ENCODE data around the gene MAP3K21.

Gene MAP3K21

DNA sequence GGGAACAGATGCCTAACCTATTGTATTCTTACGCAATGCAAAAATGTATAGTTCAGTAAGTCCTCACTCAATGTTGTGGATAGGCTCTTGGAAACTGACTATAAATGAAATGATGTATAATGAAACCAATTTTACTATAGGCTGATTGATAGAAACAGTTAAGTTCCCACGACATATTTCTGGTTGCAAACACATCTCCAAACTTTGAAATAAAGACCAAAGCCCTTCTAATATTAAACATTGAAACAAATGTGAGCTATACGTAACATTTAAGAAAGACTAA, 29.1 kb downstream of the MAP3K21 start:
- ATAC-seq (ENCODE audit: low read depth) = no peak
- no peak for DNase-seq (ENCODE audit: low spot score)
- Histone ChIP-seq H3K4me3 (ENCODE audit: severe bottlenecking) (no peak overlapping the region), H3K27me3 (ENCODE audit: insufficient read depth, poor library complexity, severe bottlenecking) (no peaks in the 10 kb centered on the region), H3K36me3 (ENCODE audit: low read depth) (peaks cover 9% of the 10 kb centered on the region; the same call in 1 of the 2 replicates), H3K4me1 (ENCODE audit: insufficient read depth, poor library complexity, severe bottlenecking) (no peaks in the 10 kb centered on the region), H3K9me3 (ENCODE audit: severe bottlenecking) (no peaks in the 10 kb centered on the region), H3K27ac (ENCODE audit: poor library complexity, severe bottlenecking) (no peak overlapping the region)
- TF ChIP-seq, protein P1, sequence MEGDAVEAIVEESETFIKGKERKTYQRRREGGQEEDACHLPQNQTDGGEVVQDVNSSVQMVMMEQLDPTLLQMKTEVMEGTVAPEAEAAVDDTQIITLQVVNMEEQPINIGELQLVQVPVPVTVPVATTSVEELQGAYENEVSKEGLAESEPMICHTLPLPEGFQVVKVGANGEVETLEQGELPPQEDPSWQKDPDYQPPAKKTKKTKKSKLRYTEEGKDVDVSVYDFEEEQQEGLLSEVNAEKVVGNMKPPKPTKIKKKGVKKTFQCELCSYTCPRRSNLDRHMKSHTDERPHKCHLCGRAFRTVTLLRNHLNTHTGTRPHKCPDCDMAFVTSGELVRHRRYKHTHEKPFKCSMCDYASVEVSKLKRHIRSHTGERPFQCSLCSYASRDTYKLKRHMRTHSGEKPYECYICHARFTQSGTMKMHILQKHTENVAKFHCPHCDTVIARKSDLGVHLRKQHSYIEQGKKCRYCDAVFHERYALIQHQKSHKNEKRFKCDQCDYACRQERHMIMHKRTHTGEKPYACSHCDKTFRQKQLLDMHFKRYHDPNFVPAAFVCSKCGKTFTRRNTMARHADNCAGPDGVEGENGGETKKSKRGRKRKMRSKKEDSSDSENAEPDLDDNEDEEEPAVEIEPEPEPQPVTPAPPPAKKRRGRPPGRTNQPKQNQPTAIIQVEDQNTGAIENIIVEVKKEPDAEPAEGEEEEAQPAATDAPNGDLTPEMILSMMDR (IDR thresholded peaks at IDR 0.05; ENCODE audit: poor library complexity, severe bottlenecking) = no peak

DNA sequence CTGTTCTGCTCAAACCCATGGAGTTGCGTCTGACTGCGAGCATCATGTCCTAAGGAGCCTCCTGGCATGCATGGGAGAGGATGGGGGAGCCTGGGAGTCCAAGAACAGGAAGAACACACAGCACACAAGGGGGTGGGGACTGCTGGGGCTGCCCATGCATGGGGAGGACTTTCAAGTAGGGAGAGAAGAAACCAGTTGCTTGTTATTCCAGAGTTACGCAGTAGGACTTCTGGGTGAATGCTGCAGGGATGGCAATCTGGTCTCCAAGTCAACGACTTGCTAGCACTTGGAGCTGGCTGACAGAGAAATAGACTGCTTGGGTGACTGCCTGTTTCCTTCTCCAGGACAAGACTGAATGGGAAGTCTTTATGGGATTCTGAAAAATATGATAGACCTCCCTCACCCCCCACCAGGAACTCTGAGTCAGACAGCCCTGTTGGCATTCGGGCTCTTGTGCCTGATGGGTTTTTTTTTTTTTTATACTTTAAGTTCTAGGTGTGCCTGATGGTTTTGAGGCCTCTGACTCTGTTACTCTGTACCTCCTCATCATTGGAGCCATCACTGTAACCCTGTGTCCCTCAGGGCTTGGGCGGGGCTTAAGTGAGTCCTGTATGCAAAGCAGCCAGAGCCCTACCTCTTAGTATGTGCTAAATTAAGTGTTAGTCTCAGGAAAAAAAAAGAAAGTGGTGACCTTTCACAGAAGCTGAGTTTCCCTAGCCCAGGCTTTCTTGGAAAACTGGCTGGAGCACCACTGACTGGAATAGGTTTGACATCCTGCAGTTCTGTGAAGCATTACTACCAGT, 30.3 kb downstream of the MAP3K21 start:
- H3K4me3 ChIP-seq (ENCODE audit: severe bottlenecking) = no peak overlapping the region
- H3K27ac ChIP-seq (ENCODE audit: poor library complexity, severe bottlenecking) = no peak overlapping the region
- DNase-seq (ENCODE audit: low spot score) (no peak), ATAC-seq (ENCODE audit: low read depth) (no peak)
- H3K9me3 ChIP-seq (ENCODE audit: severe bottlenecking) = no peaks in the 10 kb centered on the region
- H3K27me3 ChIP-seq (ENCODE audit: insufficient read depth, poor library complexity, severe bottlenecking) = no peaks in the 10 kb centered on the region
- TF ChIP-seq, protein P1 (IDR thresholded peaks at IDR 0.05; ENCODE audit: poor library complexity, severe bottlenecking) = no peak
- no peaks in the 10 kb centered on the region for H3K4me1 ChIP-seq (ENCODE audit: insufficient read depth, poor library complexity, severe bottlenecking)
- peaks cover 9% of the 10 kb centered on the region; the same call in 1 of the 2 replicates for H3K36me3 ChIP-seq (ENCODE audit: low read depth)

DNA sequence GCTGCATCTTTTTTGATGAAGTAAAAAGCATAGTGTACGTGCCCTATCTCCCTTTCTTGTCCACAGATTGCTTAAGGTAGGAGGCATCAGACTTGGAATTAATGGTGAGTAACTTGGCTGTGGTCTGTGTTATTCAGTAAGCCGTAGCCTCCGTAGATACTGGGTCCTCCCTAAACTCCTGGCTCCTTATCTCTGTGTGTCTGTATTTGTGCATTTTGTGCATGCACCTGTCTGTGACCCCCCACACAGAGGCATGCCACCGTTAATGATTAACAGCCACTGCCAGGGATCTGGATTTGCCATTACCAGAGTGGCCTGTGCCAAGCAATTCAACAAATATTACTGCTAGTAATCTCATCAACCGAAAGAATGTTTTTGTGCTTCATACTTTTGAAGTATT, 31.9 kb downstream of the MAP3K21 start:
- TF ChIP-seq, protein P1 (IDR thresholded peaks at IDR 0.05; ENCODE audit: poor library complexity, severe bottlenecking) = no peak
- H3K27ac ChIP-seq (ENCODE audit: poor library complexity, severe bottlenecking) = no peak overlapping the region
- DNase-seq (ENCODE audit: low spot score) = no peak
- no peak for ATAC-seq (ENCODE audit: low read depth)
- H3K9me3 ChIP-seq (ENCODE audit: severe bottlenecking) = no peaks in the 10 kb centered on the region
- H3K4me1 ChIP-seq (ENCODE audit: insufficient read depth, poor library complexity, severe bottlenecking) = no peaks in the 10 kb centered on the region
- peaks cover 9% of the 10 kb centered on the region; the same call in 1 of the 2 replicates for H3K36me3 ChIP-seq (ENCODE audit: low read depth)
- no peaks in the 10 kb centered on the region for H3K27me3 ChIP-seq (ENCODE audit: insufficient read depth, poor library complexity, severe bottlenecking)
- H3K4me3 ChIP-seq (ENCODE audit: severe bottlenecking) = no peak overlapping the region

DNA sequence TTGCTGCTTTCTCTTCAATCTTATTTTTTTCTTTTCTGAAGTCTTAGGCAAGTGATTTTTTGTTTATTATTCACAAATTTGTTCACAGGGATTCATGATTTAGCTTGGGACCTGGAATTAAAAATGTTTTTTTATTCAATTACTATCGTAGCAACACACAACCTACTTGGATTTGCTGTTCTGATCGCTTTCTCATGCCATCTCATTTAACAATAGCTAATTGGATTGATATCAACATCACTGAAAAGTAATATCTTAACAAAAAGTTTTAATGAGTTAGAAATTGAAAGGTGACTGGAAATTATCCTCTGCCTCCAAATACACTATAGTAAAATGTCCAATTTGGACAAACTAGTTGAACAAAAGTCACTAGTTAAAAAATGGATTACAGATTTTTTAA, 32.4 kb downstream of the MAP3K21 start:
- DNase-seq (ENCODE audit: low spot score) (no peak), ATAC-seq (ENCODE audit: low read depth) (no peak)
- Histone ChIP-seq H3K27ac (ENCODE audit: poor library complexity, severe bottlenecking) (no peak overlapping the region), H3K4me1 (ENCODE audit: insufficient read depth, poor library complexity, severe bottlenecking) (no peaks in the 10 kb centered on the region), H3K27me3 (ENCODE audit: insufficient read depth, poor library complexity, severe bottlenecking) (no peaks in the 10 kb centered on the region), H3K4me3 (ENCODE audit: severe bottlenecking) (no peak overlapping the region), H3K9me3 (ENCODE audit: severe bottlenecking) (no peaks in the 10 kb centered on the region), H3K36me3 (ENCODE audit: low read depth) (peaks cover 7% of the 10 kb centered on the region; the same call in 1 of the 2 replicates)
- TF ChIP-seq, protein P1 (IDR thresholded peaks at IDR 0.05; ENCODE audit: poor library complexity, severe bottlenecking) = no peak

DNA sequence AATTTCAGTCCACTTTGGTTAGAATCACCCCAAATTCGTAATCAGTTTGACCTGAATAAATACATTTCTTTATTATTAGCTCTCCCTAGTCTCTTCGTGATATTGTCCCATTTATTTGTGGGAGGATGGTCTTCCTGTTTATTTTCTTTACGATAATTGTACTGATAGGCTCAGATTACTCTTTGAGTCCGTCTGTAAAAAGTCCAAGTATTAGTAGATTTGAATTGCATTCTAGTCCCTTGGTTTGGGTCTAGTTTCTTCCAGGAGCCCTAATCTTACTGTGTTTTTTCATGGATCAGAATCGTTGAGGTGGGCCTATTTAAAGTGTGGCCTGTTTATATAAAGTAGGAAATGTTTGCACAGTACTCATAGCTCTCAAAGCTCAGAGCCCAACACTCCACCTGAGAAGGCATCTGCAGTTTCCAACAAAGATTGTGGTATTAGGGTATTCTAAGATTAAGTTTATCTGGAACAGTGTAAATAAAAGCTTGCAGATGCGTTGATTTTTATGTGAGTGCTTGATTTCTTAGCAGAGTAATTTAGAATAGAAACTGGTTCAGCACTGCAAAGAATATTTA, 33.1 kb downstream of the MAP3K21 start:
- Histone ChIP-seq H3K4me3 (ENCODE audit: severe bottlenecking) (no peak overlapping the region), H3K27me3 (ENCODE audit: insufficient read depth, poor library complexity, severe bottlenecking) (no peaks in the 10 kb centered on the region), H3K36me3 (ENCODE audit: low read depth) (peaks cover 4% of the 10 kb centered on the region; the same call in 1 of the 2 replicates), H3K4me1 (ENCODE audit: insufficient read depth, poor library complexity, severe bottlenecking) (no peaks in the 10 kb centered on the region), H3K9me3 (ENCODE audit: severe bottlenecking) (no peaks in the 10 kb centered on the region), H3K27ac (ENCODE audit: poor library complexity, severe bottlenecking) (no peak overlapping the region)
- ATAC-seq (ENCODE audit: low read depth) (no peak), DNase-seq (ENCODE audit: low spot score) (no peak)
- TF ChIP-seq, protein P1 (IDR thresholded peaks at IDR 0.05; ENCODE audit: poor library complexity, severe bottlenecking) = no peak

Data from RWPE2 (cell line).